Breast epithelium (tissue), 4 donors: ENCODE measurements around the gene CDC123. TPM values are rescaled to one million over a fixed set of nuclear protein-coding genes. Genes with fewer than 3 reads are reported as not detected.
"Not testable (repeated sequence)": the region's sequence is repeated elsewhere in the genome, so short reads cannot be mapped to it uniquely, and the experiment has no call there.

ENCODE experiments used
- DNase-seq, 2 donors: peaks; one replicate each; pipeline ENCODE4 v3.0.0-alpha.2; 2019; ENCODE audit warnings: low spot score in 2 of 2
- H3K27ac ChIP-seq, 2 donors: fragments of 200-600 bp; sonication (generic) in 1 of 2; one replicate each; pipeline ENCODE4 v1.5.1; 2016 to 2019; ENCODE audit warnings: mild to moderate bottlenecking in 1 of 2
- H3K27me3 ChIP-seq, 2 donors: fragments of 200-600 bp; sonication (generic) in 1 of 2; one replicate each; pipeline versions ENCODE4 v1.5.1 to v1.6.0; 2017 to 2019; ENCODE audit warnings: control low read depth in 1 of 2, mild to moderate bottlenecking in 1 of 2
- H3K36me3 ChIP-seq: fragments of 200-600 bp; one replicate; pipeline ENCODE4 v1.5.1; 2019
- H3K4me1 ChIP-seq, 2 donors: fragments of 200-600 bp; sonication (generic); one replicate each; pipeline ENCODE4 v1.5.1; 2016 to 2019; ENCODE audit warnings: control low read depth in 1 of 2
- H3K4me3 ChIP-seq, 3 donors: fragments of 200-600 bp; sonication (generic); 1 replicate in 2 of 3; 2 replicates in 1 of 3; pipeline ENCODE4 v1.5.1; 2016 to 2019; ENCODE audit warnings: mild to moderate bottlenecking in 3 of 3, moderate library complexity in 2 of 3
- H3K9me3 ChIP-seq, 2 donors: fragments of 200-600 bp; sonication (generic) in 1 of 2; one replicate each; pipeline ENCODE4 v1.5.1; 2016 to 2019; ENCODE audit warnings: control low read depth in 1 of 2
- CTCF ChIP-seq, 3 donors: fragments of 450-650 bp; IDR thresholded peaks; one replicate each; pipeline ENCODE4 v1.5.1; 2016 to 2017; ENCODE audit warnings: antibody characterized with exemption in 3 of 3, mild to moderate bottlenecking in 3 of 3, moderate library complexity in 3 of 3
- POLR2A ChIP-seq: fragments of 450-650 bp; IDR thresholded peaks from one replicate; pipeline ENCODE4 v1.6.1; 2016; ENCODE audit warnings: antibody characterized with exemption, mild to moderate bottlenecking, moderate library complexity
- POLR2AphosphoS5 ChIP-seq, 3 donors: sonication (generic); formaldehyde crosslinking; IDR thresholded peaks; one replicate each; pipeline ENCODE4 v1.6.1; 2017; ENCODE audit warnings: antibody characterized with exemption in 3 of 3
- intact Hi-C: fragments of 100-400 bp; cut with DNase I; formaldehyde crosslinking; loops from one replicate; pipeline ENCODE4 v1.15.1; 2023; ENCODE audit warnings: low total_unique reads
- total RNA-seq, 3 donors: library from RNA; depleted of rRNA; stranded (reverse); fragments of >200 nt; gene quantifications; one replicate each; pipeline ENCODE4 v1.1.0, GENCODE V29; 2016

Gene CDC123
- total RNA-seq, 3 donors from 2014 or later = 61.6 to 87.5 (median 86.7) TPM

- Histone ChIP-seq H3K4me1 (no peaks in the 10 kb centered on the region), H3K27ac (no peak overlapping the region), H3K27me3 (no peaks in the 10 kb centered on the region), H3K36me3 (no peaks in the 10 kb centered on the region), H3K4me3 (no peak overlapping the region), H3K9me3 (no peaks in the 10 kb centered on the region)
- DNase-seq = no peak
- intact Hi-C loops = no loop called here
- TF ChIP-seq POLR2A = no peak
- TF ChIP-seq POLR2AphosphoS5 (IDR thresholded peaks at IDR 0.05) = no peak
- no peak for TF ChIP-seq CTCF (IDR thresholded peaks at IDR 0.05)
Measured at GRCh38 chr10:12250181-12250580, 54.2 kb downstream of the CDC123 start.

- H3K9me3 ChIP-seq, H3K27me3 ChIP-seq, DNase-seq, H3K27ac ChIP-seq, H3K36me3 ChIP-seq, H3K4me3 ChIP-seq, H3K4me1 ChIP-seq, intact Hi-C loops: not testable (repeated sequence)
Measured at GRCh38 chr10:12250702-12251101, 54.7 kb downstream of the CDC123 start.

GRCh38 chr10:12251581-12251980 lies 55.6 kb downstream of the CDC123 start:
- intact Hi-C loops = no loop called here
- Histone ChIP-seq H3K27me3 (no peaks in the 10 kb centered on the region), H3K4me1 (no peaks in the 10 kb centered on the region), H3K36me3 (no peaks in the 10 kb centered on the region), H3K27ac (no peak overlapping the region), H3K9me3 (no peaks in the 10 kb centered on the region), H3K4me3 (no peak overlapping the region)
- no peak for DNase-seq
- TF ChIP-seq CTCF (IDR thresholded peaks at IDR 0.05) = no peak
- no peak for TF ChIP-seq POLR2AphosphoS5 (IDR thresholded peaks at IDR 0.05)
- no peak for TF ChIP-seq POLR2A

GRCh38 chr10:12252882-12253546 lies 57.0 kb downstream of the CDC123 start:
- Histone ChIP-seq H3K36me3 (no peaks in the 10 kb centered on the region), H3K27ac (no peak overlapping the region), H3K27me3 (no peaks in the 10 kb centered on the region), H3K4me3 (no peak overlapping the region), H3K9me3 (no peaks in the 10 kb centered on the region), H3K4me1 (no peaks in the 10 kb centered on the region)
- intact Hi-C loops = no loop called here
- TF ChIP-seq POLR2AphosphoS5 (IDR thresholded peaks at IDR 0.05) (no peak), CTCF (IDR thresholded peaks at IDR 0.05) (no peak), POLR2A (no peak)
- no peak for DNase-seq

- no peak overlapping the region for H3K27ac ChIP-seq
- no peak for DNase-seq
- H3K36me3 ChIP-seq = no peaks in the 10 kb centered on the region
- no peaks in the 10 kb centered on the region for H3K9me3 ChIP-seq
- intact Hi-C loops = no loop called here
- no peak overlapping the region for H3K4me3 ChIP-seq
- no peaks in the 10 kb centered on the region for H3K27me3 ChIP-seq
- TF ChIP-seq POLR2A (no peak), CTCF (IDR thresholded peaks at IDR 0.05) (no peak), POLR2AphosphoS5 (IDR thresholded peaks at IDR 0.05) (no peak)
- H3K4me1 ChIP-seq = no peaks in the 10 kb centered on the region
Measured at GRCh38 chr10:12255048-12255447, 59.1 kb downstream of the CDC123 start.

- Histone ChIP-seq H3K4me1 (no peaks in the 10 kb centered on the region), H3K27me3 (no peaks in the 10 kb centered on the region), H3K27ac (no peak overlapping the region), H3K9me3 (no peaks in the 10 kb centered on the region), H3K36me3 (no peaks in the 10 kb centered on the region), H3K4me3 (no peak overlapping the region)
- TF ChIP-seq POLR2A (no peak), CTCF (IDR thresholded peaks at IDR 0.05) (no peak), POLR2AphosphoS5 (IDR thresholded peaks at IDR 0.05) (no peak)
- no peak for DNase-seq
- intact Hi-C loops = no loop called here
Measured at GRCh38 chr10:12259988-12260387, 64.0 kb downstream of the CDC123 start.
